HepG2 (cell line): ENCODE results near the gene CKMT2. TPM values are rescaled to one million over a fixed set of nuclear protein-coding genes. Genes with fewer than 3 reads are reported as not detected.

ENCODE experiments used
- ATAC-seq: fragments of 200-7000 bp; cut with Tn5 transposase; 3 replicates; pipeline ENCODE4 v1.9.1; 2020; ENCODE audit warnings: mild to moderate bottlenecking, moderate library complexity
- BruUV-seq: library from RNA; stranded (reverse); fragments of 400-500 nt; replicated peaks from 2 replicates; lab custom pipeline; 2021; lab: Mats Ljungman, UMichigan
- CTCF ChIA-PET: fragments of 300-600 bp; formaldehyde crosslinking; extraction: SDS; loops from one replicate; lab custom pipeline; 2021; ENCODE audit warnings: low total read pairs, inconsistent platforms, low intra/inter-chr PET ratio; lab: Yijun Ruan, JAX
- POLR2A ChIA-PET: fragments of 350-600 bp; sonication (Branson Sonifier 250); formaldehyde crosslinking; loops from one replicate; lab custom pipeline; 2020; ENCODE audit warnings: antibody characterized with exemption, inconsistent platforms; lab: Yijun Ruan, JAX
- DNase-seq: peaks from one replicate; pipeline ENCODE4 v3.0.0-alpha.2; 2015; ENCODE audit warnings: low spot score
- FAIRE-seq: peaks from 3 replicates; lab custom pipeline; 2011; peaks lifted over from hg19 to GRCh38; lab: Jason Lieb, UNC
- H2AFZ ChIP-seq: one replicate; pipeline ENCODE4 v1.6.1; 2011; ENCODE audit warnings: low read length, inconsistent platforms
- H3K27ac ChIP-seq: fragments of 300-600 bp; 3 replicates; pipeline ENCODE4 v1.8.0; 2011; ENCODE audit warnings: mixed run types, mild to moderate bottlenecking, mixed read lengths, low read length, inconsistent platforms; ENCODE audit not compliant: insufficient read depth; ENCODE audit errors: extremely low read length
- H3K27me3 ChIP-seq, 2 experiments: fragments of 200-600 bp in 1 of 2; 2 replicates in 1 of 2; 3 replicates in 1 of 2; pipeline versions ENCODE4 v1.6.0 to v1.8.0; 2011; ENCODE audit warnings: low read length in 2 of 2, mild to moderate bottlenecking in 2 of 2, moderate library complexity in 2 of 2, inconsistent platforms in 1 of 2; ENCODE audit not compliant: insufficient read depth in 2 of 2, control insufficient read depth in 1 of 2
- H3K36me3 ChIP-seq, 2 experiments: fragments of 200-600 bp in 1 of 2; replicated peaks in 1 of 2; 2 replicates in 1 of 2; 3 replicates in 1 of 2; pipeline versions ENCODE4 v1.5.1 to v1.8.0; 2011; ENCODE audit warnings: low read length in 2 of 2, inconsistent platforms in 1 of 2; ENCODE audit not compliant: insufficient read depth in 2 of 2, control insufficient read depth in 1 of 2
- H3K4me1 ChIP-seq: 2 replicates; pipeline ENCODE4 v1.5.1; 2012; ENCODE audit warnings: low read length, inconsistent platforms; ENCODE audit not compliant: insufficient read depth
- H3K4me2 ChIP-seq: 2 replicates; pipeline ENCODE4 v1.6.0; 2011; ENCODE audit warnings: low read depth, low read length, inconsistent platforms
- H3K4me3 ChIP-seq, 3 experiments: fragments of 200-600 bp in 1 of 3; sonication (generic), shearing (Covaris generic) in 1 of 3; replicated peaks in 1 of 3; 2 replicates each; pipeline ENCODE4 v1.5.1; 2011 to 2016; ENCODE audit warnings: low read length in 3 of 3, inconsistent platforms in 2 of 3, low read depth in 2 of 3, mild to moderate bottlenecking in 2 of 3, control low read depth in 1 of 3, mixed read lengths in 1 of 3; ENCODE audit not compliant: insufficient read depth in 1 of 3
- H3K79me2 ChIP-seq: one replicate; pipeline ENCODE4 v1.6.1; 2011; ENCODE audit warnings: low read length, inconsistent platforms; ENCODE audit not compliant: insufficient read depth
- H3K9ac ChIP-seq: 2 replicates; pipeline ENCODE4 v1.6.0; 2011; ENCODE audit warnings: mild to moderate bottlenecking, low read depth, low read length, inconsistent platforms; ENCODE audit not compliant: insufficient read depth
- H3K9me3 ChIP-seq: 2 replicates; pipeline ENCODE4 v1.5.1; 2012; ENCODE audit warnings: mild to moderate bottlenecking, low read length
- H4K20me1 ChIP-seq: 2 replicates; pipeline ENCODE4 v1.6.0; 2011; ENCODE audit warnings: inconsistent platforms, mild to moderate bottlenecking, low read length, moderate library complexity; ENCODE audit not compliant: insufficient read depth
- ATF2 ChIP-seq: sonication (generic); formaldehyde crosslinking; IDR thresholded peaks from 2 replicates; pipeline ENCODE4 v1.4.0; 2020; ENCODE audit warnings: missing genetic modification reagents
- MXI1 ChIP-seq: IDR thresholded peaks from 3 replicates; pipeline ENCODE4 v1.6.1; 2012; ENCODE audit warnings: low read depth, low read length, inconsistent platforms, borderline replicate concordance
- ZBTB8A ChIP-seq: sonication (generic); formaldehyde crosslinking; IDR thresholded peaks from 2 replicates; pipeline ENCODE4 v1.4.0; 2020; ENCODE audit warnings: mild to moderate bottlenecking, low read depth, missing genetic modification reagents, borderline replicate concordance
- WGBS: methylation state at CpG from one replicate; pipeline ENCODE4 v1.1.6; 2017; ENCODE audit warnings: low lambda C conversion rate; 5-methylcytosine and 5-hydroxymethylcytosine counted together
- in situ Hi-C: cut with HindIII; loops from 2 replicates; pipeline ENCODE4 v1.10.0; 2017; ENCODE audit warnings: low pct_unique_long_range_greater_than_20kb; ENCODE audit not compliant: extremely low pct_ligation_motif_present
- intact Hi-C: fragments of 100-400 bp; cut with micrococcal nuclease; formaldehyde crosslinking; loops from one replicate; pipeline ENCODE4 v1.10.0; 2022; ENCODE audit not compliant: unreplicated experiment
- polyA plus RNA-seq, 8 experiments: library from polyadenylated mRNA; depleted of rRNA in 3 of 8; stranded (reverse) in 7 of 8; unstranded in 1 of 8; fragments of >200 nt; fragmentation: Illumina TruSeq in 4 of 8; extraction: Trizol in 4 of 8; gene quantifications; 2 replicates each; pipeline versions ENCODE4 v1.2.1 to v1.2.3, GENCODE V29; 2011 to 2016; ENCODE audit warnings: low read depth in 4 of 8, missing spikeins in 1 of 8, mixed read lengths in 1 of 8; ENCODE audit not compliant: insufficient read depth in 1 of 8
- total RNA-seq, 5 experiments: library from RNA; depleted of rRNA; stranded (reverse); fragments of >200 nt; fragmentation: Illumina TruSeq; extraction: Trizol; gene quantifications; 2 replicates each; pipeline ENCODE4 v1.2.3, GENCODE V29; 2016; ENCODE audit warnings: low read depth in 1 of 5
- TF ChIP-seq, protein P1 (sequence below): sonication (generic); formaldehyde crosslinking; IDR thresholded peaks from 2 replicates; pipeline ENCODE4 v1.8.0; 2022; ENCODE audit warnings: mild to moderate bottlenecking, missing genetic modification reagents; ENCODE audit not compliant: insufficient replicate concordance
- TF ChIP-seq, protein P2 (sequence below): IDR thresholded peaks from 2 replicates; pipeline ENCODE4 v1.6.1; 2016; ENCODE audit warnings: mild to moderate bottlenecking
- TF ChIP-seq, protein P3 (sequence below): sonication (generic); formaldehyde crosslinking; IDR thresholded peaks from 2 replicates; pipeline ENCODE4 v1.8.0; 2022; ENCODE audit warnings: mild to moderate bottlenecking, missing genetic modification reagents, moderate library complexity

Gene CKMT2
- total and polyA plus RNA-seq, 2 of the 13 experiments (the other 11 are each of a cell fraction or from before 2014, with no cell fraction given): 1.2 to 8.8 TPM

DNA sequence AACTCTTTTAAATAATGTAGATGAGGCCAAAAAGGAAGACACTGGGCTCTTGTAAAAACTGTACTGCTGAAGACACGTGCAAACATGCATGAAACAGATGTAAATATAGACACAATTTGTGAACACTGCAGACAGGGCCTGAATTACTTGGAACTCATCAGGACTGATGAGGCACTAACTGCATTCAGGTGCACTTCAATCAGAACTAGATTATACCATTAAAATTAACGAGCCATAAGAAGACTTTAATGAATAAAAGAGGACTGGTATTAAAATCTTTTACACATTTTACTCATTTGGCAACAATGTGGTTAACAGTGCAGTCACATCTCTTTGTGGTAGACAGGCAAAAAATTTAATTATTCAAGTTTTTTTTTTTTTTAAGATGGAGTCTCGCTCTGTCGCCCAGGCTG lies 54.9 kb downstream of the CKMT2 start (continued):
- TF ChIP-seq, protein P1, sequence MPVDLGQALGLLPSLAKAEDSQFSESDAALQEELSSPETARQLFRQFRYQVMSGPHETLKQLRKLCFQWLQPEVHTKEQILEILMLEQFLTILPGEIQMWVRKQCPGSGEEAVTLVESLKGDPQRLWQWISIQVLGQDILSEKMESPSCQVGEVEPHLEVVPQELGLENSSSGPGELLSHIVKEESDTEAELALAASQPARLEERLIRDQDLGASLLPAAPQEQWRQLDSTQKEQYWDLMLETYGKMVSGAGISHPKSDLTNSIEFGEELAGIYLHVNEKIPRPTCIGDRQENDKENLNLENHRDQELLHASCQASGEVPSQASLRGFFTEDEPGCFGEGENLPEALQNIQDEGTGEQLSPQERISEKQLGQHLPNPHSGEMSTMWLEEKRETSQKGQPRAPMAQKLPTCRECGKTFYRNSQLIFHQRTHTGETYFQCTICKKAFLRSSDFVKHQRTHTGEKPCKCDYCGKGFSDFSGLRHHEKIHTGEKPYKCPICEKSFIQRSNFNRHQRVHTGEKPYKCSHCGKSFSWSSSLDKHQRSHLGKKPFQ (CRISPR knock-in tag): no peak
- TF ChIP-seq ATF2 (CRISPR knock-in tag): no peak
- TF ChIP-seq, protein P2, sequence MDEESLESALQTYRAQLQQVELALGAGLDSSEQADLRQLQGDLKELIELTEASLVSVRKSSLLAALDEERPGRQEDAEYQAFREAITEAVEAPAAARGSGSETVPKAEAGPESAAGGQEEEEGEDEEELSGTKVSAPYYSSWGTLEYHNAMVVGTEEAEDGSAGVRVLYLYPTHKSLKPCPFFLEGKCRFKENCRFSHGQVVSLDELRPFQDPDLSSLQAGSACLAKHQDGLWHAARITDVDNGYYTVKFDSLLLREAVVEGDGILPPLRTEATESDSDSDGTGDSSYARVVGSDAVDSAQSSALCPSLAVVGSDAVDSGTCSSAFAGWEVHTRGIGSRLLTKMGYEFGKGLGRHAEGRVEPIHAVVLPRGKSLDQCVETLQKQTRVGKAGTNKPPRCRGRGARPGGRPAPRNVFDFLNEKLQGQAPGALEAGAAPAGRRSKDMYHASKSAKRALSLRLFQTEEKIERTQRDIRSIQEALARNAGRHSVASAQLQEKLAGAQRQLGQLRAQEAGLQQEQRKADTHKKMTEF (CRISPR knock-in tag): no peak

DNA sequence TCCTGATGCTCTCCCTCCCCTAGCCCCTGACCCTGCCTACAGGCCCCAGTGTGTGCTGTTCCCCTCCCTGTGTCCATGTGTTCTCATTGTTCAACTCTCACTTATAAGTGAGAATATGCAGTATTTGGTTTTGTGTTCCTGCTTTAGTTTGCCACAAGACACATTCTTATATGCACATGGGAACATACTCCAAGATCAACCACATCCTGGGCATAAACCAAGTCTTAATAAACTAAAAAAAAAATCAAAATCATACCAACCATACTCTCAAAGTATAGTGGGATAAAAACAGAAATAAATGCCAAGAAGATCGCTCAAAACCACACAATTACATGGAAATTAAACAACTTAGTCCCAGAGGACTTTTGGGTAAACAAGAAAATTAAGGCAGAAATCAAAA lies 57.0 kb downstream of the CKMT2 start:
- in situ Hi-C loops (no loop called here), intact Hi-C loops (no loop called here)
- Histone ChIP-seq H3K27me3 (no peaks in the 10 kb centered on the region), H3K27ac (no peak overlapping the region), H3K4me1 (peaks cover 14% of the 10 kb centered on the region; the same call in 1 of the 2 replicates), H2AFZ (no peak overlapping the region), H3K4me2 (no peak overlapping the region), H3K79me2 (peaks cover 25% of the 10 kb centered on the region), H3K9ac (no peak overlapping the region), H3K36me3 (0 out of 5 replicates have a peak, but pooled peaks cover 0 to 4% of the 10 kb centered on the region in 2 experiments), H3K9me3 (peaks cover 17% of the 10 kb centered on the region), H4K20me1 (no peaks in the 10 kb centered on the region), H3K4me3 (no peak overlapping the region)
- ChIA-PET CTCF (no interaction called here), POLR2A (no interaction called here)
- TF ChIP-seq MXI1 (no peak), ZBTB8A (no peak)
- TF ChIP-seq, protein P3, sequence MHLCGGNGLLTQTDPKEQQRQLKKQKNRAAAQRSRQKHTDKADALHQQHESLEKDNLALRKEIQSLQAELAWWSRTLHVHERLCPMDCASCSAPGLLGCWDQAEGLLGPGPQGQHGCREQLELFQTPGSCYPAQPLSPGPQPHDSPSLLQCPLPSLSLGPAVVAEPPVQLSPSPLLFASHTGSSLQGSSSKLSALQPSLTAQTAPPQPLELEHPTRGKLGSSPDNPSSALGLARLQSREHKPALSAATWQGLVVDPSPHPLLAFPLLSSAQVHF (CRISPR knock-in tag): no peak
- DNase-seq (no peak), ATAC-seq (no peak), FAIRE-seq (no peak)
- WGBS: 92% methylated on average over 1 of the region's 1 CpG
- BruUV-seq: no TSS peak
